Measurements from ENCODE around the gene TNRC6C. TPM values are rescaled to one million over a fixed set of nuclear protein-coding genes. Genes with fewer than 3 reads are reported as not detected.

The TNRC6C gene
- total RNA-seq, 1 experiment from 2014 or later = not detected

GRCh38 chr17:78020717-78021108 lies 62.2 kb downstream of the TNRC6C start:
- Histone ChIP-seq H3K4me1 (ENCODE audit: low read length) (no peaks in the 10 kb centered on the region), H3K9me2 (replicated peaks; ENCODE audit: insufficient read depth, low read length) (no peaks in the 10 kb centered on the region), H2AFZ (ENCODE audit: low read length) (no peak overlapping the region), H4K20me1 (ENCODE audit: insufficient read depth, low read depth, low read length) (no peaks in the 10 kb centered on the region), H3K9ac (ENCODE audit: low read length) (no peak overlapping the region), H3K4me2 (ENCODE audit: low read depth, low read length, poor library complexity, severe bottlenecking) (no peak overlapping the region), H3K9me3 (ENCODE audit: low read length) (no peaks in the 10 kb centered on the region), H3K27ac (ENCODE audit: low read length) (no peak overlapping the region), H3K36me3 (ENCODE audit: insufficient read depth, low read length) (no peaks in the 10 kb centered on the region), H3K27me3 (ENCODE audit: low read length) (no peaks in the 10 kb centered on the region), H3K4me3 (ENCODE audit: low read length) (no peak overlapping the region), H3K79me2 (ENCODE audit: low read length) (no peaks in the 10 kb centered on the region)
- no peak for DNase-seq

- no peaks in the 10 kb centered on the region for H4K20me1 ChIP-seq (ENCODE audit: insufficient read depth, low read depth, low read length)
- no peaks in the 10 kb centered on the region for H3K4me1 ChIP-seq (ENCODE audit: low read length)
- H3K27me3 ChIP-seq (ENCODE audit: low read length) = no peaks in the 10 kb centered on the region
- H3K4me2 ChIP-seq (ENCODE audit: low read depth, low read length, poor library complexity, severe bottlenecking) = no peak overlapping the region
- no peaks in the 10 kb centered on the region for H3K9me2 ChIP-seq (replicated peaks; ENCODE audit: insufficient read depth, low read length)
- H3K27ac ChIP-seq (ENCODE audit: low read length) = no peak overlapping the region
- H3K4me3 ChIP-seq (ENCODE audit: low read length) = no peak overlapping the region
- H3K79me2 ChIP-seq (ENCODE audit: low read length) = no peaks in the 10 kb centered on the region
- DNase-seq = no peak
- no peak overlapping the region for H3K9ac ChIP-seq (ENCODE audit: low read length)
- no peaks in the 10 kb centered on the region for H3K36me3 ChIP-seq (ENCODE audit: insufficient read depth, low read length)
- H2AFZ ChIP-seq (ENCODE audit: low read length) = no peak overlapping the region
- no peaks in the 10 kb centered on the region for H3K9me3 ChIP-seq (ENCODE audit: low read length)
Observed at GRCh38 chr17:78022425-78022824, 63.9 kb downstream of the TNRC6C start.

- Histone ChIP-seq H3K9me3 (ENCODE audit: low read length) (no peaks in the 10 kb centered on the region), H3K79me2 (ENCODE audit: low read length) (no peaks in the 10 kb centered on the region), H3K4me1 (ENCODE audit: low read length) (no peaks in the 10 kb centered on the region), H3K4me2 (ENCODE audit: low read depth, low read length, poor library complexity, severe bottlenecking) (no peak overlapping the region), H3K9ac (ENCODE audit: low read length) (no peak overlapping the region), H3K27ac (ENCODE audit: low read length) (no peak overlapping the region), H3K4me3 (ENCODE audit: low read length) (no peak overlapping the region), H3K9me2 (replicated peaks; ENCODE audit: insufficient read depth, low read length) (no peaks in the 10 kb centered on the region), H3K27me3 (ENCODE audit: low read length) (no peaks in the 10 kb centered on the region), H4K20me1 (ENCODE audit: insufficient read depth, low read depth, low read length) (no peaks in the 10 kb centered on the region), H3K36me3 (ENCODE audit: insufficient read depth, low read length) (no peaks in the 10 kb centered on the region), H2AFZ (ENCODE audit: low read length) (no peak overlapping the region)
- no peak for DNase-seq
Observed at GRCh38 chr17:78023042-78023441, 64.5 kb downstream of the TNRC6C start.

DNA sequence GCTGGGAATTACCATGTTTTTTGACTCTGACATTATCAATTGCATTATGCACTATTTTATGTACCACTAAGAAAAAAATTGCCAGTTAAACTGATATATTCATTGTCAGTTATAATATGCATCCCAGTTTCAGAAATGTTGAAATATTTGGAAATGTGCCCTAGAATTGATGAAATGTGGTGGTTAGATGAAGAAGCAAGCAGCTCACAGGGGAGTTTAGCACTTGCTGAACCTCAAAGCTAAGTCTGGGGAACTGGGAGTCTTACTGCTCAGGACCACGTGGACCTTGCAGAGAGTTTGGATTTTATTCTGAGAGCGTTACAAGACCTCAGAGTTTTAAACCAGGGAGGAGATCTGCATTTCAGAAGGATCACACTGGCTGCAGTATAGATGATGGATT lies 67.9 kb downstream of the TNRC6C start:
- Histone ChIP-seq H3K36me3 (ENCODE audit: insufficient read depth, low read length) (no peaks in the 10 kb centered on the region), H3K4me1 (ENCODE audit: low read length) (no peaks in the 10 kb centered on the region), H3K4me3 (ENCODE audit: low read length) (no peak overlapping the region), H3K79me2 (ENCODE audit: low read length) (no peaks in the 10 kb centered on the region), H2AFZ (ENCODE audit: low read length) (no peak overlapping the region), H3K9me3 (ENCODE audit: low read length) (no peaks in the 10 kb centered on the region), H3K27ac (ENCODE audit: low read length) (no peak overlapping the region), H3K27me3 (ENCODE audit: low read length) (no peaks in the 10 kb centered on the region), H3K9me2 (replicated peaks; ENCODE audit: insufficient read depth, low read length) (no peaks in the 10 kb centered on the region), H4K20me1 (ENCODE audit: insufficient read depth, low read depth, low read length) (no peaks in the 10 kb centered on the region), H3K9ac (ENCODE audit: low read length) (no peak overlapping the region), H3K4me2 (ENCODE audit: low read depth, low read length, poor library complexity, severe bottlenecking) (no peak overlapping the region)
- DNase-seq = no peak

GRCh38 chr17:78027121-78027520 lies 68.6 kb downstream of the TNRC6C start:
- no peak overlapping the region for H3K4me2 ChIP-seq (ENCODE audit: low read depth, low read length, poor library complexity, severe bottlenecking)
- no peaks in the 10 kb centered on the region for H3K79me2 ChIP-seq (ENCODE audit: low read length)
- H3K9me2 ChIP-seq (replicated peaks; ENCODE audit: insufficient read depth, low read length) = no peaks in the 10 kb centered on the region
- no peak overlapping the region for H2AFZ ChIP-seq (ENCODE audit: low read length)
- no peaks in the 10 kb centered on the region for H3K27me3 ChIP-seq (ENCODE audit: low read length)
- no peak overlapping the region for H3K9ac ChIP-seq (ENCODE audit: low read length)
- H3K36me3 ChIP-seq (ENCODE audit: insufficient read depth, low read length) = no peaks in the 10 kb centered on the region
- no peaks in the 10 kb centered on the region for H3K9me3 ChIP-seq (ENCODE audit: low read length)
- no peak for DNase-seq
- H3K4me1 ChIP-seq (ENCODE audit: low read length) = no peaks in the 10 kb centered on the region
- no peak overlapping the region for H3K4me3 ChIP-seq (ENCODE audit: low read length)
- no peak overlapping the region for H3K27ac ChIP-seq (ENCODE audit: low read length)
- H4K20me1 ChIP-seq (ENCODE audit: insufficient read depth, low read depth, low read length) = no peaks in the 10 kb centered on the region

- Histone ChIP-seq H3K4me2 (ENCODE audit: low read depth, low read length, poor library complexity, severe bottlenecking) (no peak overlapping the region), H2AFZ (ENCODE audit: low read length) (no peak overlapping the region)
Observed at GRCh38 chr17:78029697-78030096, 71.2 kb downstream of the TNRC6C start.

DNA sequence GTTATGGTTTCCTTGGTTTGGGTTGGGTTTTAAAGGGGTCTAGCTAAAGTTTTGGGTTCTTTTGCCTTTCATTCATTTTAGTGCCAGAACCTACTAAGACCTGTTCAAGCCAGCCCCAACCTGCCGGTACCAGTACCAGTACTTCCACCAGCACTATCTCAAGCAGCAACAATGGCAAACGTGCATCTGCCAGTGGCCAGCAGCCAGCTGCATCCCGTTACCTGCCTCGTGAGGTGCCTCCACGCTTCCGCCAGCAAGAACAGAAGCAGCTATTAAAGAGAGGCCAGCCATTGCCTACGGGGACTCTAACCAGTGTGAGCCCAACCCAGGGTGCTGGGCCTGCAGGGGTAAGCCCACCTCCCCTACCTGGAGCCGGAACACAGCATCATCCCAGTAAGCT lies 72.9 kb downstream of the TNRC6C start:
- H3K36me3 ChIP-seq (ENCODE audit: insufficient read depth, low read length) = no peaks in the 10 kb centered on the region
- no peaks in the 10 kb centered on the region for H3K9me2 ChIP-seq (replicated peaks; ENCODE audit: insufficient read depth, low read length)
- H3K9ac ChIP-seq (ENCODE audit: low read length) = no peak overlapping the region
- H2AFZ ChIP-seq (ENCODE audit: low read length) = no peak overlapping the region
- no peaks in the 10 kb centered on the region for H4K20me1 ChIP-seq (ENCODE audit: insufficient read depth, low read depth, low read length)
- DNase-seq = no peak
- no peaks in the 10 kb centered on the region for H3K4me1 ChIP-seq (ENCODE audit: low read length)
- no peaks in the 10 kb centered on the region for H3K9me3 ChIP-seq (ENCODE audit: low read length)
- H3K4me2 ChIP-seq (ENCODE audit: low read depth, low read length, poor library complexity, severe bottlenecking) = no peak overlapping the region
- no peak overlapping the region for H3K4me3 ChIP-seq (ENCODE audit: low read length)
- H3K27ac ChIP-seq (ENCODE audit: low read length) = no peak overlapping the region
- no peaks in the 10 kb centered on the region for H3K79me2 ChIP-seq (ENCODE audit: low read length)
- no peaks in the 10 kb centered on the region for H3K27me3 ChIP-seq (ENCODE audit: low read length)

More at GRCh38 chr17:78029697-78030096, 71.2 kb downstream of the TNRC6C start:
- H3K9ac ChIP-seq (ENCODE audit: low read length) = no peak overlapping the region
- DNase-seq = no peak
- no peak overlapping the region for H3K4me3 ChIP-seq (ENCODE audit: low read length)
- H3K36me3 ChIP-seq (ENCODE audit: insufficient read depth, low read length) = no peaks in the 10 kb centered on the region
- H3K9me3 ChIP-seq (ENCODE audit: low read length) = no peaks in the 10 kb centered on the region
- no peaks in the 10 kb centered on the region for H4K20me1 ChIP-seq (ENCODE audit: insufficient read depth, low read depth, low read length)
- no peaks in the 10 kb centered on the region for H3K4me1 ChIP-seq (ENCODE audit: low read length)
- no peaks in the 10 kb centered on the region for H3K27me3 ChIP-seq (ENCODE audit: low read length)
- no peaks in the 10 kb centered on the region for H3K79me2 ChIP-seq (ENCODE audit: low read length)
- no peaks in the 10 kb centered on the region for H3K9me2 ChIP-seq (replicated peaks; ENCODE audit: insufficient read depth, low read length)
- no peak overlapping the region for H3K27ac ChIP-seq (ENCODE audit: low read length)

DNA sequence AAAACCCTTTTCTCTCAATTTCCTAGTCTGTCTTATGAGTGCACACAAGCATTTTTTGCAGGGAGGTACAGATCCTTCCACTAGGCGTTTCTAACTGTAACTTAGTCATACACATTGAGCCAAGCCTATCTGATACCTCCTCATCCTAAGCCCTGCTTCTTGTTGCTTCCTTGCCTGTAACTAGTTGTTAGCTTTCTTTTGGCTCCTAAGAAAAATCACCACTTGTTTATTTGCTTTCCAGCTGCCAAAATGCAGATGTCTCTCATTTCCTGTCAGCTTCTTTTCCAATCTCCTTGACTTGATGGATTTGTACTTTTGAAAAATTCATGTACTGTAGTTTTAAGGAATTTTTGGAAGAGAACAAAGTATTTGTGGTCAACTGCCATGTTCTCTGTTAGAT lies 73.7 kb downstream of the TNRC6C start:
- Histone ChIP-seq H3K79me2 (ENCODE audit: low read length) (no peaks in the 10 kb centered on the region), H3K4me2 (ENCODE audit: low read depth, low read length, poor library complexity, severe bottlenecking) (no peak overlapping the region), H2AFZ (ENCODE audit: low read length) (no peak overlapping the region), H4K20me1 (ENCODE audit: insufficient read depth, low read depth, low read length) (no peaks in the 10 kb centered on the region), H3K9me3 (ENCODE audit: low read length) (no peaks in the 10 kb centered on the region), H3K4me1 (ENCODE audit: low read length) (no peaks in the 10 kb centered on the region), H3K9ac (ENCODE audit: low read length) (no peak overlapping the region), H3K4me3 (ENCODE audit: low read length) (no peak overlapping the region), H3K9me2 (replicated peaks; ENCODE audit: insufficient read depth, low read length) (no peaks in the 10 kb centered on the region), H3K36me3 (ENCODE audit: insufficient read depth, low read length) (no peaks in the 10 kb centered on the region), H3K27ac (ENCODE audit: low read length) (no peak overlapping the region), H3K27me3 (ENCODE audit: low read length) (no peaks in the 10 kb centered on the region)
- no peak for DNase-seq
